NOMO-1 (cell line): ENCODE data around the gene MRGPRE.

Experiments
- DNase-seq, 2 experiments: peaks; one replicate each; lab custom pipeline; 2025; ENCODE audit not compliant: unreplicated experiment in 2 of 2; lab: John Stamatoyannopoulos, UW

MRGPRE gene

GRCh38 chr11:3198815-3199214 lies 33.4 kb downstream of the MRGPRE start:
- no peak for DNase-seq

- no peak for DNase-seq
Measured at GRCh38 chr11:3197878-3198528, 34.2 kb downstream of the MRGPRE start.

- DNase-seq = no peak
Measured at GRCh38 chr11:3197044-3197695, 35.0 kb downstream of the MRGPRE start.

GRCh38 chr11:3196161-3197043 lies 35.8 kb downstream of the MRGPRE start:
- no peak for DNase-seq

- DNase-seq = peak in 1 of 2 experiments; percentile 23
Measured at GRCh38 chr11:3195251-3196160, 36.7 kb downstream of the MRGPRE start.

GRCh38 chr11:3194016-3194816 lies 38.0 kb downstream of the MRGPRE start:
- no peak for DNase-seq

- DNase-seq = no peak
Measured at GRCh38 chr11:3193373-3194015, 38.7 kb downstream of the MRGPRE start.

- DNase-seq = no peak
Measured at GRCh38 chr11:3192511-3193372, 39.5 kb downstream of the MRGPRE start.

- no peak for DNase-seq
Measured at GRCh38 chr11:3191586-3192324, 40.5 kb downstream of the MRGPRE start.

- no peak for DNase-seq
Measured at GRCh38 chr11:3190600-3190999, 41.6 kb downstream of the MRGPRE start.

GRCh38 chr11:3189886-3190583 lies 42.2 kb downstream of the MRGPRE start:
- DNase-seq = no peak

GRCh38 chr11:3189196-3189843 lies 42.9 kb downstream of the MRGPRE start:
- DNase-seq = no peak

GRCh38 chr11:3188496-3189195 lies 43.6 kb downstream of the MRGPRE start:
- no peak for DNase-seq

GRCh38 chr11:3186166-3186953 lies 45.9 kb downstream of the MRGPRE start:
- DNase-seq = no peak

GRCh38 chr11:3184732-3185347 lies 47.4 kb downstream of the MRGPRE start:
- no peak for DNase-seq
